ENCODE data around the gene SMOC2.
"Not testable (repeated sequence)": the region's sequence is repeated elsewhere in the genome, so short reads cannot be mapped to it uniquely, and the experiment has no call there.

SMOC2 gene

DNA sequence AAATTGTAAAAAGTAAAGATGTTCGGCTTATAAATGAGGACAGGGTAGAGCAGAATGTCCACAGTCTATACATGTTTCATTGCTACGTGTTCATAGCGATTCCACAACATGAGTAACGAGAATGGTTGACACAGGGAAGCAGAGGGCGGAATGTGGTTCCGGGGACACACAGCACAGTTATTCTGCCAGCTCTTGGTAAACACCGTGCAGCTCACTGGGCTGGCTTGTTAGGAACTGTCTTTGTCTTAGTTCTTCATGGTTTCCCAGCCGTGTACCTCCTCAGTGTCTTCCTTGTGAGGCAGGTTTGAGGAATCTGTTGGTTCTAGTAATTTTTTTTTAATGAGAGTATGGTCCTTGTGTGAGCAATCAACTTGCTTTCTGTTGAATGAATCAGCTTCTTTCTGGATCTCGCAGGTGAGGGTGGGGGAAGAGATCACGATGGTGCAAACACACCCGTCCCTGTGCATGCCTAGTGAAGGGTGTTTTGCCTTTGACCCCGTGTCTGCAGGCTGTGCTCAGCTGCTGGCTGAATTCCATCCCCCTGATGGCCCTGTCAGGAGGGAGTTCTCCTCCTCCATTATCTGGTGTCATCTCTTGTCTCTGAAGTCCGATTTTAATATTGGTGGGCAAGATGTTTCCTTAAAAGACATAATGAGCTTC lies 168.2 kb downstream of the SMOC2 start:
- DNase-seq: no peak

DNA sequence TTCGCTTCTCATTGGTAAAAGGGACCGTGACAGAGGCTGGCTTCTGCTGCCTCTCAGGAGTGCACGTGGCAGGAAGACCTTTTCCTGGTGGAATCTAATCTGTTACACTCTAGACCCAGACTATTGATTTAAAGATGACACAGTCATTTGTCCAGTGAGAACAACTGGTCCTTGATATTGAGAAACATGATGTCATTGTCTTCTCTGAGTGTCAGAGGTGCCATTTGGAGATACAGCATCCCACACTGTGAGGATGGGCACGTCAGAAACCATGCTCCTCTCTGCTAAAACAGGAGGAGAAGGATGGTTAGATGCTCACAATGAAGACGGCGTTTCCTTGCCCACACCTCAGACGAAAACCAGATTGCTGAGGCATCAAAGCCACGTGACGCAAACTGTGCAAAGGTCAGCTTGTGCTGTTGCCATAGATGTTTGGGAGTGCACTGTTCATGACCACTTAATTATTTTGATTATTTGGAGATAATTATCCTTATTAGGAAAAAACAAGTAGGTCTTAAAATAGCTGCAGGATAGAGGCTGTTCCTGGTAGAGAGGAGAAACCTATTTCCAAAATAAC lies 169.0 kb downstream of the SMOC2 start:
- no peak for DNase-seq

DNA sequence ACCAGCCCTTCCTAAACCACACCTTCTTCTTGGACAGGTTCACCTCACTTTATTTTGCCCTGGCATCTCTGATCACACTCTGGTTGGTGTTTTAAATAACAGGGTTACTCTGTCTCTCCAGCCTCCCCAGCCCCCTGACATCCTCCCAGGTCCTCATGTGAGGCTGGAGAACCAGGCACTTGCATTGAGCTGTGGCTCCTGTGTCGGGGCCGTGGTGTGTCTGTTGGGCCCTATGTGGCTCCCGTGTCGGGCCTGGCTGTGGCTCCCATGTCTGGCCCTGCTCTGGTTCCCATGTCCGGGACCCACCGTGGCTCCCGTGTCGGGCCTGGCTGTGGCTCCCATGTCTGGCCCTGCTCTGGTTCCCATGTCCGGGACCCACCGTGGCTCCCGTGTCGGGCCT lies 170.0 kb downstream of the SMOC2 start:
- DNase-seq: not testable (repeated sequence)

DNA sequence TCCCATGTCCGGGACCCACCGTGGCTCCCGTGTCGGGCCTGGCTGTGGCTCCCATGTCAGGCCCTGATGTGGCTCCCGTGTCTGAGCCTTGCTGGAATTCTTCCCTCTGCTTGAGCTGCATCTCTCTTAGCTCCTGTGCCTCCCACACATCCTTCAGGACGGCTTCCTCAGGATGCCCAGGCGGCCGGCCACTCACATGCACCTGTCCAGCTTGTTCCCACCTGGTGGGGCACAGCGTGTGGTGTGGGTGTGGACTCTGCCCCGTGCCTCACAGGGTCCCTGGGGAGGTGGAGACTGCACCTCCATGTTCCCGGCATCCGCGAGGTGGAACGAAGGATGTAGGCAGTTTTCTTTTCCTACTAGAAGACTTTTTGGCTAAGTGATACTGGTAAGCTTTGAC lies 170.7 kb downstream of the SMOC2 start:
- no peak for DNase-seq

DNA sequence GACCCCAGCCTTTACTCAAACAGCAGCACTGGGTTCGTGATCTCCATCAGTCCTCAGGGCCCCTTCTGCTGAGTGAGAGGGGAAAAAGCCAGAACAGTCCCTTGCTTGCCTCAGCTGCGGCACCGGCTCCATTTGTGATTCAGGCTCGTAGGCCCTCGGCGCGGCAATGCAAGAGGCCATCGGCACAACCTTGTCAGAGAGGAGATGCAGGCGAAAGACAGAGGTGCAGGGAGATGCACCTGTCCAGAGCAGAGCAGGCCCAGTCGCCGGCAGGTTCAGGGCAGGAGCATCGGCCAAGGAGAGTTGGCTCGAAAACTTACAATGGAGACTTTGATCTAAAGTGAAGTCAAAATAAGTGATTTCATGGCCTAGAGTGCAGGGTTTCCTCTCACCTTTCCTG lies 171.6 kb downstream of the SMOC2 start:
- DNase-seq: no peak

DNA sequence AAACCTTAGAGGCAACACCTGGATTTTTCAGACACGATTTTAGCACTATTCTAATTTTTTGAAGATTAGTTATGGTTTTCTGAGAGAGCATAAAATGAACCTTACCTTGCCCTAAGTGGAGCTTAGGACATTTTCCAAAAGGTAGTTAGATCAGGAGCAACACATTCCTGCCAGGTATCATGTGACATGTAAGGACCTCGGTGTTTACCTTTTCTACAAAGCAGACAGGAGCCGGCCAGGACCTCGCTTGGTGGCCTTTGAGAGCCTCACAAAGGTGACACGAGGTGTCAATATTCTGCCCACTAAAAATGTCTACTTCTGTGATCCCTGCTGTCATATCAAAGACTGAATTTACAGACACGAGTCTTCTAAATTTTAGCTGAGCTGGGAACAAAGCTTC lies 174.9 kb downstream of the SMOC2 start:
- no peak for DNase-seq

DNA sequence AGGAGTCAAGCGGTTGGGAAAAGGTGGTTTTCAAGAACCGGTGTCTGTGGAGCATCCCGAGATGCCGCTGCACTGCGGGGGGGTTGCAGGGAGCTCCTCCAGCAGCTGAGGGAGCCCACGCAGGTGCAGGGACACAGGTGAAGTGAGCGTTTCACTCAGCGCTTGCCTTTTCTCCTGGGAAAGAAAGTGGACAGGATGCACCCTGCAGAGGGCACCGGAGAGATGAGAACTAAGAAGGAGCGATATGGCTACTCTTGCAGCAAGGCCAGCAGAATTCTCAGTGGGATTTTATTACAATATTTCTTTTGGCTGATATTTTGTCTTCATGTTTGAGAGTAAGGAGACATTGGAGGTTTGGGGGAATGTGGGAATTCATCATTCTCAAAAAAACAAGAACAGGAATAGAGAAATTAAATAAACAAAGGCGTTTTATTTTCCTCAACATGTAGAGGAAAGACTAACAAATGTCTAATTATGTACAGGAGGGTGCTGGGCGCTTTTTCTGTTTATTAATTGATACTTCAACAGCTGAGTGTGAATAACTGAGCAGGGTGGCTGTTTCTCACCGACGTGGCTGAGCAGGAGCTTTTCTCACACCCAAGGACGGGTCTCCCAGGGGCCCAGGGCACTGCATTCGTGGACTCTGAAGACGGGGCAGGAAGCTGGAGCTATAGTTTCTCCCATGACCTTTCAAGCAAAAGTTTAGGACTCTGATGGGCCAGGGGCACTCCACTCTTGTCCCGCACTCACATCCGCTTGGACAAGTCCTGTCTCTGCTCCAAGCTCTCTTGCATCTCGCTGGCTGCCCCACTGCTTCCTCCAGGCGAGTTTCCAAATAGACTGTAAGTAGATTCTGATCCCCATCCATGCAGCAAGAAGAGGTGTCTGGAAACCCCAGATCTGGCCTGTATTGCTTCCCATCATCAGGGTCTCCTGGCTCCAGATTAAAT lies 176.1 kb downstream of the SMOC2 start:
- DNase-seq: no peak

DNA sequence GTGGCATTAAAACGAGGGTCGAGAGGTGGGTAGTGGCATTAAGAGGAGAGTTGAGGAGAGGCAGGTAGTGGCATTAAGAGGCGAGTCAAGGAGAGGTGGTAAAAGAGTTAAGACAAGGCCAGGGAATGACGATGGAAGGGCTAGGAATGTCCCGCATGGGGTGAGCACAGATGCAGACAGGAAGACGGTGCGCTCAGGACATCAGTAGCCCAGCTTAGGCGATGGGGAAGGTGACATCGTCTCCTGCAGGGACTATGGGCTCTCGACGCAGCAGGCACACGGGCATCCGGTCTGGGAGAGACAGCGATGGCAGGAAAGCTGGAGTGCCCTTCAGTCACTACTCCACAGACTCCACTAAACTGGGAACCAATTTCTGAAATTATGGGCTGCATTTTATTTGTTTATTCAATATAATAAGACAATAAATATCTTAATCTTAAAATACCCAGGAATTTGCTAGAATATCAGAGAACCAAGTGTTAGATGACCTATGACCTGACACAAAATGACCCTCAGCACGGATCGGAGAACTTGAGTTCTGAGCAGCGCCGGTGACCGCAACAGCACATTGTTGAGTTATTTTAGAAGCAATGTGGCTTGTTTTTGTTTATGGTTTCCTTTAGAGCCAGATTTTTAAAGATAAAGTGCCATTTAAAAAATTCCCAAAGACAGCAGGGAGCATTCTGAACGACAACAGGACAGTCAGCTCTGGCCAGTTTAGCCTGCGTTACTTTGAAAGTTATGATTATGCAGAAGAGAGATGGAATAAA lies 177.7 kb downstream of the SMOC2 start:
- DNase-seq: no peak

DNA sequence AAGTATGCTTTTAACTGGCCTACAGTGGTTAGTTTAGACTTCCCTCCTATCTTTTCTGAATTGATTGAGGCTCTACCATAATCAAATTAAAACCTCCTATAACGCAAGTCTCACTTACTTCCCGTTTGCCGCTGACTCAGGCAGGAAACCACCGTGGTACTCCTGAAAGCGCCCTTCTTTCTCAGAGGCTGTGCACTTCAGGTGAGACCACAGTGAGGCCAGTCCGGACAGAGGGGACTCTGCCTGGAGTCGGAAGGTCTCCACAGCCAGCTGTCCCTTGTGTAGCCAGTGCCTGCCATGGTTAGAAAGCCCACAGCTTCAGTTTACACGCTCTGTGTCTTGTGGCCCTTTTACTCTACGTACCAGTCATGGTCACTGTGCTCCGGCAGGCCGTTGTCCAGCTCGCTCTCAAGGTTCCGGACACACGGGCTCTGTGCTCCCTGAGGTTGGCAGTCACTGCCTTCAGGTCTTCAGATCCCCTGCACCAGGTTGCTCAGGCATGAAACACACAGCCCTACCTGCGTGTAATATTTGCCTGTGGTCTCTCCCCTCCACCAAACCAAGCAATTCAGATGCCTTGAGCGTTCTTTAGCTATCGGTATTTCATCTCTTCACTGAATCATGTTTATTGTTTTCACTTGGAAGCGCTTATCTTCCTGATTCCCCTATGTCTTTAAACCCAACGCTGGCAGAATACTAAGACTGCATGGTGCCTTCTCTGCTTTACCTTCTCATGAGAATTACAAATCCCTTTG lies 178.8 kb downstream of the SMOC2 start:
- DNase-seq: no peak

DNA sequence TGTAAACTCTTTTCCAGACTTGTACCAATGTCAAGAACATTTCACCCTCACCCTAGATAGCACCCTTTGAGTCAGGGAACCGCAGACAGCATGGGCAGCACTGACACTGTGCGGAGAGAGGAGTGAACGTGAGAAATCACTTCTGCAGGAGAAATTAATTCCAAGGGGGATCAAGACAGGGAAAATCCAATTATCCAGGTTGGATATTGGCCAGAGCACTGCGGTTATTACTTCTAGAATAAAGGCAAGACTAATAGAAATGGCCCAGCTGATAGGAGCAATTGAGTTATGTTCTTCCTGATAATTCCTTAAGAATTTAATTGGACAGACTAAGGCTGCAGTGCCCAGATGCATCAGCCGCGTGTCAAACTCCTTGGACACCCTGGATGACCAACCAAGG lies 179.6 kb downstream of the SMOC2 start:
- no peak for DNase-seq

DNA sequence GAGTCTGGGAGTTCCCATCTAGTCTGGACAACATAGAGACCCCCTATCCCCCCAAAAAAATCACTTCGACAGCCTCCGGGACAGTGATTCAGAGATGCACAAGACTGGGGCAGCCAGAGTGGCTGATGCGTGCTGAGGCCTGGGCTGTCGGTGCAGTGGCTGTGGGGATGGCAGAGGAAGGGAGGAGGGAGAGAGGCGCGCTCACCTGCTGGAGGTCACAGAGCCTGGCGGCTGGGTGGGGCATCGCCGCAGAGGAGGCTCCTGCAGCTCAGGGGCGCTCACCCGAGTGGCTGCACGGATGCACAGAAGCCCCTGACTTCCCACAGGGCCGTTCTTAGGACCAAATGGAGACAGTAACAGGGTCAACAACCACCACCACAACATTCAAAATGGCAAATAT lies 182.8 kb downstream of the SMOC2 start:
- no peak for DNase-seq

DNA sequence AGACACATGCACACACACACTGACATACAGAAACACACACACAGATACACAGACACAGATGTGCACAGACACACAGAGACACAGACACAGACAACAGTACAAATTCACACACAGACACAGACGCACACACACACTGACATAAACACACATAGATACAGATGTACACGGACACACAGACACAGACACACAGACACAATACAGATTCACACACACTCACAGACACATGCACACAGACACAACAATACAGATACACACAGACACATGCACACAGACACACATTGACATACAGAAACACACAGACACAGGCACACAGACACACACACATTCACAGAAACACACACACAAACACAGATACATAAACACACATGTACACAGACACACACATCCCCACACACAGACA lies 183.6 kb downstream of the SMOC2 start:
- no peak for DNase-seq

DNA sequence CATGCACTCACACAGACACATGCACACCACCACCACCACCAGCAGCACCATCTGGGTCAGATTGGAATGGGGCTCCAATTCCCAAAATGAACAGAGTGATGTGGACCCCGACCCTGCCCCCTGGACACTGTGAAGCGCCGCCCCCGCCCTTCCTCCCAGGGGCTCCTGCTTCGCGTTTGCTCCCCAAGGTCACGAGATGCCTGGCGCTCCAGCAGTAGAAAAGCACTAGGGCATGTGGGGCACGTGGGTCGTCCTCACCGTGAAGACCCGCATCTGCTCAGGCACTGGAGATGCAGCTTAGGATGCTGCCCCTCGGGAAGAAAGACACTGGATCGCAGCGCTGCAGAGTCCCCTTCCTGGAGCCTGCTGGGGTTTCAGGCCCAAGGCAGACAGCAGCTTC lies 184.0 kb downstream of the SMOC2 start:
- no peak for DNase-seq

DNA sequence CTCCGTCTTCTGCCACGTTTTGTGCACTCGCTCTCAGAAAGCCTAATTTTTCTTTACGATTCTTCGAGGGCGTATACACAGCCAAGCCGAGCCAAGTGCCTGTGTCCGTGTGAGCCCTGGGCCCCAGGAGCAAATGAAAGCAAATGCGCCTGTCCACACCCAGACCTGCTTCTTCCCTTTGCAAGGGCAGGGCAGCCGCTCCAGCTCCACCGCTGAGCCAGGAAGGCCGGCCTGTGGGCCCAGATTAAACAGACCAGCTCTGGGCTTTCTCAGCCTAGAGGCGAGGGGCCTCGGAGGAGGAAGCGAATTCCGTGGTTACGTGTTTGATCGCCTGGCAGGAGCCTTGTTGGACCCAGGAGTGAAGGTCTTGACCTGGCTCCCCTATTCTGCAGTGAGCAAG lies 184.6 kb downstream of the SMOC2 start:
- DNase-seq: no peak

DNA sequence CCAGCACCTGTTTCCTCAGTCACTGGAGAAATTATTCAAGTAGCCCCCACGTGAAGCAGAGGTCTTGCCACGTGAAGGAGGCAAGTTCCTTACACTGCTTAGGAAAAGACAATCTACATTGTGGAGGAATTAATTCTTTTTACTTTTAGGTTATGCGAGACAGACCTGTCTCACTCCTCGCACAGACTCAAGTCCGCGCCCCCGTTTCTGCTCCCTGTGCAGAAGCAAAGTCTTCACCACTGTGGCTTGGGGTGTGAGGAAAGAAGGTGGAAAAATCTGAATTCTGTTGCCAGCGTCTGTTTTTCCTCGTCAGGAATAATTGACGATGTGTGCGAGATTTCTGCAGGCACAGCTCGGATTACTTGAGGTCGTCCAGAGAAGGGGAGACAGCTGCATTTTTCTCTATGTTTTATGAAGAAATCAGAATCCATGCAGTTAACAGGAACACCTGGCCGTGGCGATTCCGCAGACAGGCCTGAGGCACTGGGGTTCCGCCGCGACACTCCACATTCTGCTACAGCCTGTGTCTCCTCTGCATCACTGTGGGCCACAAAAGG lies 185.1 kb downstream of the SMOC2 start:
- DNase-seq: no peak

DNA sequence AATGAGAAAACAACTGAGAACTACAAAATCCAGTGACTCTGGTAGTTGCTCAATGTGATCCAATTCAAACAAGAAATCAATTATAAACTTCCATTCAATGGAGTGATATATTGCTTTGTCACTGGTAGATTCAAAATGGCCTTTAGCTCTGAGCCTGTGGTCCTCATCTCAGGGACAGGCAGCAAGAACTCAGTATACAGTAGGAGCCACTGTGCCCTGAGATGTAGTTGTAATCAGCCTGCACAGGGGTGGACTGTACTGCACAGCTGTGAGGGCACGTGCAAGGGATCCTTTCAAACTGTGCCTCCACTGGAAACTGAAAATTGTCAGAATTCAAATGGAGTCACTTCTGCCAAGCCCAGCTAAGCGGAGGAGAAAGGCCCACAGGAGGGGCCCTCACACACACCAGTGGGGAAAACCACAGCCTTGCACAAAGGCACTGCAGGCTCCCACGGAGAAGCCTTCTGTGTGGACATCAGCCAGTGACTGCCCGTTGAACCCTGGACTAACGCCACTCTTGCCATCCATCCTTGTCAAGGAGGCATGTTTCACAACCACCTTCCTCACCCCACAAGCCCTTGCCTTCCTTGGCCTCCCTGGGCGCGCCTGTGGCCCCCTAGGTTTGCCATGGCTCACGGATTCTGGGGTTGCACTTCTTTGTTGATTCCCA lies 186.7 kb downstream of the SMOC2 start:
- no peak for DNase-seq

DNA sequence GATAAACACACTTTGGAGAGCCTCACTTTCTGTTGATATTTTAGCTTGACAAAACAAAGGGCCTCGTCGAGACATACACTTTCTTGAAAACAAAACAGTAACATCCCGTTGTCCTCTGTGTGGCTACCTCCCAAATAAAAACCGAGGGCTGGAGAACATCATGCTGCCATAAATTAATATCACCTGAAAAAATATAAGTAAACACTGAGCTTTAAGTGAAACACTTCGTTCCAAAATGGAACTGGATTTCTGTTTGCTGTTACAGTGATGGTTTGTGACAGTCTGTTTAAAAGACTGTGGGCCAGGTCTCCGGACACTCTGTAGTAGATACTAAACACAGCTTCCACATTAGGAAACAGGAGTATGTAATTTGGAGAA lies 187.2 kb downstream of the SMOC2 start:
- DNase-seq: no peak

DNA sequence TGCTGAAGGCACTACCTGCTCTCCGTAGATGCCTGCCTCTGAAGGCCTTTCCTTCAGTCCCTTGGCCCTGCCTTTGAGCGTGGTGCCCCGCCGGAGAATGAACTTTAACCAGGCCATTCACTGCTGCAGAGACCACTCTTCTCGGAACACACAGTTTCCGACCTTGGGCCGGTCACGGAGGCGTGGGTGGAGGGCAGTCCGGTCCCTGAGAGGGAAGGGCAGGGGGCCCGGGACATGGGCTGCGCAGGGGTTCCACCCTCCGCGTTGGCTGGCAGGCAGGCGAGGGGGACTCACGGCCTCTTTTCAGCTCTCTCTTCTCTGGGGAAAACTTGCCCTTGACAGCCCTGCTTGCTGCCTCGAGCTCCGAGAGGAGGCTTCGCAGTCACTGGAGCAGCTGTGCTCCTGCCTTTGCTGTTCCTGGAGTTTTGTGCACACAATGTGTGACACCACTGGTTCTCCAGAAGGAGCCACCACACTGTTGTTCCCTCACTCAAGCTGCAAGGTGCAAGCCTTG lies 187.8 kb downstream of the SMOC2 start:
- no peak for DNase-seq

DNA sequence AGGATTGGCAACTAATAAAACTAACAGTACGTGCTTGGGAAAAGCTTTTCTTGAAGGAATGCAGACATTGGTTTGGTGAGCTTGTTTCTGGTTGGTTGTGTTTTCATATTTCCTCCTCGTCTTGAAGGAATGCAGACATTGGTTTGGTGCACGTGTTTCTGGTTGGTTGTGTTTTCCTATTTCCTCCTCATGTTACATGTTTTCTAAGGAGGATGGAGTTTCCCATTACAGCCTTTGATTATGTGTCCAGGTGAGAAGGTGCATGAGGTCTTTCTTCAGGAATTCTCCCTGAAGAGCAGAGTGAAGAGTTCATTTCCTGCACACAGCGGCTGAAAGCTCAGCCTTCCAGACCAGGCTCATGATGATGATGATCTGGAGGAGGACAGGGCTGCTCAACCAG lies 190.6 kb downstream of the SMOC2 start:
- no peak for DNase-seq

DNA sequence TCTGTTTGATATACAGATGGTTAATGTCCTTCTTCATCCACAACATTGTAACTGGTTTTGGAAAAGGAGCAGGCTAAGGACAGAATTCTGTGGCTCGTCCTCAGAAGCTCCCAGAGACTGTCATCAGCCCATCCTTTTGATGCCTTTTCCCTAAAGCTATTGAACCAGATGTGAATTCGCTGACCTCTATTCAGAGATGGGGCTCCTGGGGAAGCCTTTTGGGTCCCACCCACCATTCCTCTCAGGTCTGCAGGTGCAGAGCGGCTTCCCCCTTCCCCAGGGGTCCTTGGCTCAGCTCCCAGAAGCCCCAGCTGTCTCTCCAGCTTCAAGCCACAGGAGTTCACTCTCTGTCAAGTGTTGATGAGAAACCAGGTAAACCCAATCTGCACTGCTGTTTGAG lies 191.7 kb downstream of the SMOC2 start:
- no peak for DNase-seq

DNA sequence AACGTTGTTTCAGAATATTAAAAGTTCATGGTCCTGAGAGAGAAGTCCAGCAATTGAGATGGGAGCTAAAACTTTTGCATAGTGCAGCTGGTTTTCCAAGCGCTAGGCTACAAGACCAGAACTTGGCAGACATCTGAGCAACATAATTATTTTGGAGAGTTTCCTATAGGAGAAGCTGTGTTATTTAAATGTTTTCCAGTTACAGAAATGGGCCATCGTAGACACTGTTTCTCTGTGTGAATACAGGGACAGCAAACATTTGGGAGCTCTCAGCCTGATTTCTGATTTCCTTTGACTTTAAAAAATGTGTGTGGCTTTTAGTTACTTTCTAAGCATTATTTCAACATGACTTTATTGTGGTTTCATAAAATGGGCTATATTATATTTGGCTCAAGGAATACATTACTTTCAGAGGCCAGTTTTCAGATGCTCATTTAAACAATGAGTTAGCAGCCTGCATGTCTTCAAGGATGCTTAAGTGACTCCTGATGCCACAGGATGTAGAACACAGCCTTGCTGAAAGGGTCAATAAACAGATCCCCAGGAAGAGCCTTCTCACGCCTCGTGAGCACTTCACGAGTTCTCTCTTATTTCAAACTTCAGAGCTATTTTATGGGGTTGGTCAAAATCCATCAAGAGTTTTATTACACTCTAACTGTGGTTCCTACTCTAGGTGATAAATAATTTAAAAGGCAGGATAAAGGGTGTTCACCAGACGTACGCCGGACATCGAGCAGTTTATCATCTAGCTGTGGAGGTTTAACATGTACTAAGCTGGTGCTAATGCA lies 193.8 kb downstream of the SMOC2 start:
- DNase-seq: no peak

Data from SW 1271 (cell line).